Caco-2 (cell line): ENCODE measurements around the gene AMOTL1. TPM values are rescaled to one million over a fixed set of nuclear protein-coding genes. Genes with fewer than 3 reads are reported as not detected.

Experiments
- BruUV-seq: library from RNA; stranded (reverse); fragments of 400-500 nt; replicated peaks from 2 replicates; lab custom pipeline; 2021; lab: Mats Ljungman, UMichigan
- CTCF ChIA-PET: fragments of 300-600 bp; sonication (Branson Sonifier 250); formaldehyde crosslinking; loops from one replicate; lab custom pipeline; 2022; ENCODE audit warnings: antibody characterized with exemption; lab: Charles Lee
- POLR2A ChIA-PET: fragments of 300-600 bp; sonication (Branson Sonifier 250); formaldehyde crosslinking; loops from one replicate; lab custom pipeline; 2022; ENCODE audit warnings: antibody characterized with exemption; lab: Charles Lee
- DNase-seq, 2 experiments: peaks; one replicate each; pipeline versions ENCODE4 v3.0.0 to v3.0.0-alpha.2; 2020 to 2022
- H3K27me3 ChIP-seq: replicated peaks from 2 replicates; pipeline ENCODE4 v1.6.0; 2011; ENCODE audit warnings: low read length; ENCODE audit not compliant: control insufficient read depth, insufficient read depth
- H3K36me3 ChIP-seq: 2 replicates; pipeline ENCODE4 v1.5.1; 2011; ENCODE audit warnings: low read length; ENCODE audit not compliant: control insufficient read depth, insufficient read depth
- H3K4me1 ChIP-seq: fragments of 250-450 bp; sonication (Bioruptor Pico); 2 replicates; pipeline ENCODE4 v1.5.1; 2020; ENCODE audit warnings: mild to moderate bottlenecking
- H3K4me3 ChIP-seq: 2 replicates; pipeline ENCODE4 v1.5.1; 2011; ENCODE audit warnings: low read depth, mild to moderate bottlenecking, control low read depth, low read length
- H3K9me3 ChIP-seq: fragments of 250-450 bp; sonication (Bioruptor Pico); 2 replicates; pipeline ENCODE4 v1.5.1; 2020; ENCODE audit warnings: mild to moderate bottlenecking, moderate library complexity
- H3K27ac Mint-ChIP-seq: one replicate; pipeline ENCODE4 v1.8.0; 2022; ENCODE audit warnings: mixed read lengths; ENCODE audit not compliant: unreplicated experiment
- H3K27me3 Mint-ChIP-seq: one replicate; pipeline ENCODE4 v1.8.0; 2022; ENCODE audit warnings: mixed read lengths; ENCODE audit not compliant: insufficient read depth, unreplicated experiment
- H3K36me3 Mint-ChIP-seq: one replicate; pipeline ENCODE4 v1.8.0; 2022; ENCODE audit warnings: mild to moderate bottlenecking, mixed read lengths; ENCODE audit not compliant: insufficient read depth, unreplicated experiment
- H3K4me1 Mint-ChIP-seq: one replicate; pipeline ENCODE4 v1.8.0; 2022; ENCODE audit warnings: low read depth, mixed read lengths; ENCODE audit not compliant: unreplicated experiment
- H3K4me3 Mint-ChIP-seq: one replicate; pipeline ENCODE4 v1.8.0; 2022; ENCODE audit warnings: mild to moderate bottlenecking, moderate library complexity, mixed read lengths; ENCODE audit not compliant: unreplicated experiment
- H3K9me3 Mint-ChIP-seq: one replicate; pipeline ENCODE4 v1.8.0; 2022; ENCODE audit warnings: mixed read lengths; ENCODE audit not compliant: unreplicated experiment
- intact Hi-C: fragments of 100-400 bp; cut with micrococcal nuclease; formaldehyde crosslinking; loops from one replicate; pipeline ENCODE4 v1.10.0; 2022; ENCODE audit not compliant: unreplicated experiment
- total RNA-seq: library from RNA; stranded (reverse); gene quantifications from 2 replicates; pipeline ENCODE4 v1.2.3, GENCODE V29; 2022
- TF ChIP-seq, protein P1 (sequence below), 2 experiments: fragments of 200-600 bp in 1 of 2; IDR thresholded peaks; 1 replicate in 1 of 2; 2 replicates in 1 of 2; pipeline versions ENCODE4 v1.5.1 to v1.8.0; 2011 to 2022; ENCODE audit warnings: antibody characterized with exemption in 1 of 2, control low read depth in 1 of 2, inconsistent platforms in 1 of 2, low read depth in 1 of 2, low read length in 1 of 2, mild to moderate bottlenecking in 1 of 2, moderate library complexity in 1 of 2; ENCODE audit not compliant: insufficient read depth in 1 of 2, severe bottlenecking in 1 of 2, unreplicated experiment in 1 of 2

Gene AMOTL1
- total RNA-seq, 1 experiment from 2014 or later = 60.8 TPM

DNA sequence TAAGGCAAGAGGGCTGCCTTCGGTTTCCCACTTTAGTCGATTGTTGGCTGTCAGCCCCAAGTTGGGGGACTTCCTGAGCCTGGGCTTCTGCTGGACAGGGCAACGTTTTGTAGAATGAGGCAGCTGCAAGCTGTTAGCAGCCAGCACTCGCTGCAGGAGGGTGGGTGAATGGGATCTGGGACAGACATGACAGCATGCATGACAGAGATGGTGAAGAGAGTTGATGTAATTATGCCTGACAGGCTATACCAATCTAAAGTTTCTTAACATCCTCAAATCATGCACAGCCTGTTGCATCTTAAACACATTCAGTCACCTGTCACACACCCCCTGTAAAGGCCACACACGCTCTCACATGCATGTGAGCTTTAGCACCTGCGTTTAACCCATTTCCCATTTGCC is 156.0 kb downstream of the AMOTL1 start:
- TF ChIP-seq, protein P1, sequence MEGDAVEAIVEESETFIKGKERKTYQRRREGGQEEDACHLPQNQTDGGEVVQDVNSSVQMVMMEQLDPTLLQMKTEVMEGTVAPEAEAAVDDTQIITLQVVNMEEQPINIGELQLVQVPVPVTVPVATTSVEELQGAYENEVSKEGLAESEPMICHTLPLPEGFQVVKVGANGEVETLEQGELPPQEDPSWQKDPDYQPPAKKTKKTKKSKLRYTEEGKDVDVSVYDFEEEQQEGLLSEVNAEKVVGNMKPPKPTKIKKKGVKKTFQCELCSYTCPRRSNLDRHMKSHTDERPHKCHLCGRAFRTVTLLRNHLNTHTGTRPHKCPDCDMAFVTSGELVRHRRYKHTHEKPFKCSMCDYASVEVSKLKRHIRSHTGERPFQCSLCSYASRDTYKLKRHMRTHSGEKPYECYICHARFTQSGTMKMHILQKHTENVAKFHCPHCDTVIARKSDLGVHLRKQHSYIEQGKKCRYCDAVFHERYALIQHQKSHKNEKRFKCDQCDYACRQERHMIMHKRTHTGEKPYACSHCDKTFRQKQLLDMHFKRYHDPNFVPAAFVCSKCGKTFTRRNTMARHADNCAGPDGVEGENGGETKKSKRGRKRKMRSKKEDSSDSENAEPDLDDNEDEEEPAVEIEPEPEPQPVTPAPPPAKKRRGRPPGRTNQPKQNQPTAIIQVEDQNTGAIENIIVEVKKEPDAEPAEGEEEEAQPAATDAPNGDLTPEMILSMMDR (IDR thresholded peaks at IDR 0.05; ENCODE audit: insufficient read depth in 1 of 2, low read depth in 1 of 2, low read length in 1 of 2, severe bottlenecking in 1 of 2, unreplicated experiment in 1 of 2) = no peak

DNA sequence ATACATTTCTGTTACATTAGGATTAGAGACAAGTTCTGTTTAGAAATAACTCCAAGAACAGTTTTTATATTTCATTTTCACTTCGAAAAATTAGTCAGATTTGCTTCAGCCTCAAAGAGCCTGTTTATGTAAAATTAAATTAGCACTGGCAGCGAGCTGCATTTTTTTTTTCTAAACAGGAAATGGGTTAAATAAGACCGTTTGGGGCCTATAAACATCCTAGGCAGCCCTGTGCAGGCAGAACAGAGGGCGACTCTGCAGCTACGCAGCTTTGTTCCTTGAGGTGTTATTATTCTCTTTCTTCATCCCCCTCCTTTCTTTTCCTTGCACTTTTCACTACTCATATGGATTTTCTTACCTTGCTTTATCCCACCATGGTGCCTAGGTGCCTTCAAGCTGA is 156.5 kb downstream of the AMOTL1 start:
- Histone ChIP-seq H3K4me3 (no peak overlapping the region), H3K4me1 (0 out of 2 replicates have a peak, but pooled peaks cover 6% of the 10 kb centered on the region), H3K9me3 (no peaks in the 10 kb centered on the region), H3K36me3 (no peaks in the 10 kb centered on the region), H3K27me3 (no peaks in the 10 kb centered on the region)
- intact Hi-C loops = no loop called here
- Mint-ChIP-seq H3K27ac (no peak overlapping the region), H3K36me3 (no peaks in the 10 kb centered on the region), H3K9me3 (no peaks in the 10 kb centered on the region), H3K4me1 (peaks cover 7% of the 10 kb centered on the region), H3K4me3 (no peak overlapping the region), H3K27me3 (peaks cover 2% of the 10 kb centered on the region)
- TF ChIP-seq, protein P1 (IDR thresholded peaks at IDR 0.05; ENCODE audit: insufficient read depth in 1 of 2, low read depth in 1 of 2, low read length in 1 of 2, severe bottlenecking in 1 of 2, unreplicated experiment in 1 of 2) = no peak
- ChIA-PET POLR2A (no interaction called here), CTCF (no interaction called here)
- no TSS peak for BruUV-seq
- no peak for DNase-seq

More for the DNA sequence above, 156.0 kb downstream of the AMOTL1 start:
- Mint-ChIP-seq H3K27ac (no peak overlapping the region), H3K36me3 (no peaks in the 10 kb centered on the region), H3K27me3 (no peaks in the 10 kb centered on the region), H3K4me3 (no peak overlapping the region), H3K4me1 (peaks cover 7% of the 10 kb centered on the region), H3K9me3 (no peaks in the 10 kb centered on the region)
- ChIA-PET CTCF (no interaction called here), POLR2A (no interaction called here)
- Histone ChIP-seq H3K4me1 (0 out of 2 replicates have a peak, but pooled peaks cover 6% of the 10 kb centered on the region), H3K4me3 (no peak overlapping the region), H3K36me3 (no peaks in the 10 kb centered on the region), H3K9me3 (no peaks in the 10 kb centered on the region), H3K27me3 (no peaks in the 10 kb centered on the region)
- no TSS peak for BruUV-seq
- intact Hi-C loops = no loop called here
- DNase-seq = no peak

DNA sequence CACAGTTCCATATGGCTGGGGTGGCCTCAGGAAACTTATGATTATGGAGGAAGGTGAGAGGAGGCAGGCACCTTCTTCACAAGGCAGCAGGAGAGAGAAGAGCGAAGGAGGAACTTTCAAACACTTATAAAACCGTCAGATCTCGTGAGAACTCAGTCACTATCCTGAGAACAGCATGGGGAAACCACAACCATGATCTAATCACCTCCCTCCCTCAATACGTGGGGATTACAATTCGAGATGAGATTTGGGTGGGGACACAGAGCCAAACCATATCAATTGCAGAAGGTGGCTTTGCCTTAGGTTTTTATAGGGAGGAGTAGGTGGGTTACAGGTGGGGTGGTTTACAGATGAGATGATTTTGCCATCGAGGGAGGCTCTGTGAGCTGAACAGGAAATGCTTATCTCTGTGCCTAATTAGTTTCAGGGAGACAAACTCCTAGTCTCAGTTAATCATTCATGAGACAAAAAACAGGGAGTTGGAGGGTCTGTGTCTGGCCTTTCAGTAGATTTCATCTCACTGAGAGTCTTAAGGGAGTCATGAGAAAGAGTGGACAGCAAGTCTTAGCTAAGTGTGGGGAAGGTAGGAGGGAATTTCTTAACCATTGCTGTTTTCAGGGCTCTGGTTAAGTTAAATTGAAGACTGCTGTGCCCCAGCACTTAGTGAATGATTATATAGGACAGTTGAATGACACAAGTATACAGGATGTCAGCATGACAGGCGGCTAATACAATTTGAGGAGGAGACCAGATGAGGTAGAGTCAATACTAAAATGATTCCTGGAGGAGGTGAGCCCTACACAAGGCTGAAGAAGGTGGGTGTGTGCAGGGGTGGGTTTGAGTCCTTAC is 157.5 kb downstream of the AMOTL1 start:
- H3K4me3 ChIP-seq = no peak overlapping the region
- Mint-ChIP-seq H3K27ac (no peak overlapping the region), H3K4me3 (no peak overlapping the region), H3K4me1 (peaks cover 7% of the 10 kb centered on the region), H3K9me3 (no peaks in the 10 kb centered on the region), H3K27me3 (peaks cover 5% of the 10 kb centered on the region), H3K36me3 (no peaks in the 10 kb centered on the region)
- no peaks in the 10 kb centered on the region for H3K27me3 ChIP-seq
- no peaks in the 10 kb centered on the region for H3K36me3 ChIP-seq
- BruUV-seq = no TSS peak
- TF ChIP-seq, protein P1 (IDR thresholded peaks at IDR 0.05; ENCODE audit: insufficient read depth in 1 of 2, low read depth in 1 of 2, low read length in 1 of 2, severe bottlenecking in 1 of 2, unreplicated experiment in 1 of 2) = no peak
- H3K4me1 ChIP-seq = 0 out of 2 replicates have a peak, but pooled peaks cover 6% of the 10 kb centered on the region
- ChIA-PET POLR2A (no interaction called here), CTCF (no interaction called here)
- intact Hi-C loops = no loop called here
- no peak for DNase-seq
- no peaks in the 10 kb centered on the region for H3K9me3 ChIP-seq
